ENCODE data around the gene THOC6. TPM values are rescaled to one million over a fixed set of nuclear protein-coding genes. Genes with fewer than 3 reads are reported as not detected.
A peak's percentile ranks its signal among the peaks of the same experiment; 100 is the strongest.

The THOC6 gene
- total RNA-seq, 1 experiment from 2014 or later: 76.5 TPM

DNA sequence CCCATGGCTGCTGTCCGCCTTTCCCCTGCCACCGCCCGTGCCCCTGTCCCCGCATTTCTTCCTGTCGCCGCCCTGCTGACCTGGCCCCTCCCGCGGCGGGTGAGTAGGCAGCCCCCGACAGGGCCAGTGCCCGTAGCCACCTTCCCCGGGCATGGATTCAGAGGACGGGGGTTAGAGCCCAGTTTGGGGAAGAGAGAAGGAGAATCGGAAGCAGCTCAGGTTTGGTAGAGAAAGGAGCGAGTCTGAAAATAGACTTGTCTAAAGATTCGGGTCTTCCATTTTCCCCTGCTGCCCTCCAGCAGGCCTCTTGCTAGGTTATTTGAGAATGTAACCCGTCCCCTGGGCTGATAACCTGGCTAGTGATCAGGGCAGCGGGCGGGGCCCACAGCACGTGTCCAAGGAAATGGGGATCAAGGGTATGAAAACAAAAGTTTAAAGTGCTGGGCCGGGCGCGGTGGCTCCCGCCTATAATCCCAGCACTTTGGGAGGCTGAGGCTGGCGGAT, 19.0 kb upstream of the THOC6 start:
- no peaks in the 10 kb centered on the region for H3K36me3 Mint-ChIP-seq
- no peaks in the 10 kb centered on the region for H3K27me3 Mint-ChIP-seq (ENCODE audit: low read depth)
- peak overlapping the region; percentile 82 for H3K4me3 Mint-ChIP-seq
- ChIA-PET POLR2A (interaction anchor here (0.7 to 13.9 kb wide), 3 partner anchors 15 to 26 kb away, joined by 4 to 502 read pairs (median 5); partner anchors contain the start of genes CLDN6, HCFC1R1, THOC6 and TNFRSF12A), CTCF (interaction anchor here (0.6 to 13.4 kb wide), 9 partner anchors 9 to 99 kb away, joined by 3 to 360 read pairs (median 4); partner anchors contain the start of genes CLDN6, HCFC1R1, KREMEN2 and THOC6)
- ATAC-seq: no peak
- peak; percentile 64 for DNase-seq (ENCODE audit: low spot score)
- H3K9me3 Mint-ChIP-seq: no peaks in the 10 kb centered on the region
- H3K27ac Mint-ChIP-seq: peak overlapping the region; percentile 93
- peaks cover 47% of the 10 kb centered on the region for H3K4me1 Mint-ChIP-seq
- TF ChIP-seq TP53 (CRISPR knock-in tag; IDR thresholded peaks at IDR 0.05): no peak
- TF ChIP-seq, protein P1, sequence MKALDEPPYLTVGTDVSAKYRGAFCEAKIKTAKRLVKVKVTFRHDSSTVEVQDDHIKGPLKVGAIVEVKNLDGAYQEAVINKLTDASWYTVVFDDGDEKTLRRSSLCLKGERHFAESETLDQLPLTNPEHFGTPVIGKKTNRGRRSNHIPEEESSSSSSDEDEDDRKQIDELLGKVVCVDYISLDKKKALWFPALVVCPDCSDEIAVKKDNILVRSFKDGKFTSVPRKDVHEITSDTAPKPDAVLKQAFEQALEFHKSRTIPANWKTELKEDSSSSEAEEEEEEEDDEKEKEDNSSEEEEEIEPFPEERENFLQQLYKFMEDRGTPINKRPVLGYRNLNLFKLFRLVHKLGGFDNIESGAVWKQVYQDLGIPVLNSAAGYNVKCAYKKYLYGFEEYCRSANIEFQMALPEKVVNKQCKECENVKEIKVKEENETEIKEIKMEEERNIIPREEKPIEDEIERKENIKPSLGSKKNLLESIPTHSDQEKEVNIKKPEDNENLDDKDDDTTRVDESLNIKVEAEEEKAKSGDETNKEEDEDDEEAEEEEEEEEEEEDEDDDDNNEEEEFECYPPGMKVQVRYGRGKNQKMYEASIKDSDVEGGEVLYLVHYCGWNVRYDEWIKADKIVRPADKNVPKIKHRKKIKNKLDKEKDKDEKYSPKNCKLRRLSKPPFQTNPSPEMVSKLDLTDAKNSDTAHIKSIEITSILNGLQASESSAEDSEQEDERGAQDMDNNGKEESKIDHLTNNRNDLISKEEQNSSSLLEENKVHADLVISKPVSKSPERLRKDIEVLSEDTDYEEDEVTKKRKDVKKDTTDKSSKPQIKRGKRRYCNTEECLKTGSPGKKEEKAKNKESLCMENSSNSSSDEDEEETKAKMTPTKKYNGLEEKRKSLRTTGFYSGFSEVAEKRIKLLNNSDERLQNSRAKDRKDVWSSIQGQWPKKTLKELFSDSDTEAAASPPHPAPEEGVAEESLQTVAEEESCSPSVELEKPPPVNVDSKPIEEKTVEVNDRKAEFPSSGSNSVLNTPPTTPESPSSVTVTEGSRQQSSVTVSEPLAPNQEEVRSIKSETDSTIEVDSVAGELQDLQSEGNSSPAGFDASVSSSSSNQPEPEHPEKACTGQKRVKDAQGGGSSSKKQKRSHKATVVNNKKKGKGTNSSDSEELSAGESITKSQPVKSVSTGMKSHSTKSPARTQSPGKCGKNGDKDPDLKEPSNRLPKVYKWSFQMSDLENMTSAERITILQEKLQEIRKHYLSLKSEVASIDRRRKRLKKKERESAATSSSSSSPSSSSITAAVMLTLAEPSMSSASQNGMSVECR (CRISPR knock-in tag; IDR thresholded peaks at IDR 0.05; ENCODE audit: borderline replicate concordance): peak; percentile 56; the same call in 1 of the 2 replicates
- TF ChIP-seq, protein P2, sequence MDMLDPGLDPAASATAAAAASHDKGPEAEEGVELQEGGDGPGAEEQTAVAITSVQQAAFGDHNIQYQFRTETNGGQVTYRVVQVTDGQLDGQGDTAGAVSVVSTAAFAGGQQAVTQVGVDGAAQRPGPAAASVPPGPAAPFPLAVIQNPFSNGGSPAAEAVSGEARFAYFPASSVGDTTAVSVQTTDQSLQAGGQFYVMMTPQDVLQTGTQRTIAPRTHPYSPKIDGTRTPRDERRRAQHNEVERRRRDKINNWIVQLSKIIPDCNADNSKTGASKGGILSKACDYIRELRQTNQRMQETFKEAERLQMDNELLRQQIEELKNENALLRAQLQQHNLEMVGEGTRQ (CRISPR knock-in tag; IDR thresholded peaks at IDR 0.05): peak; percentile 63
- TF ChIP-seq, protein P3, sequence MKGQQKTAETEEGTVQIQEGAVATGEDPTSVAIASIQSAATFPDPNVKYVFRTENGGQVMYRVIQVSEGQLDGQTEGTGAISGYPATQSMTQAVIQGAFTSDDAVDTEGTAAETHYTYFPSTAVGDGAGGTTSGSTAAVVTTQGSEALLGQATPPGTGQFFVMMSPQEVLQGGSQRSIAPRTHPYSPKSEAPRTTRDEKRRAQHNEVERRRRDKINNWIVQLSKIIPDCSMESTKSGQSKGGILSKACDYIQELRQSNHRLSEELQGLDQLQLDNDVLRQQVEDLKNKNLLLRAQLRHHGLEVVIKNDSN (CRISPR knock-in tag; IDR thresholded peaks at IDR 0.05): peak; percentile 70
- TF ChIP-seq, protein P4, sequence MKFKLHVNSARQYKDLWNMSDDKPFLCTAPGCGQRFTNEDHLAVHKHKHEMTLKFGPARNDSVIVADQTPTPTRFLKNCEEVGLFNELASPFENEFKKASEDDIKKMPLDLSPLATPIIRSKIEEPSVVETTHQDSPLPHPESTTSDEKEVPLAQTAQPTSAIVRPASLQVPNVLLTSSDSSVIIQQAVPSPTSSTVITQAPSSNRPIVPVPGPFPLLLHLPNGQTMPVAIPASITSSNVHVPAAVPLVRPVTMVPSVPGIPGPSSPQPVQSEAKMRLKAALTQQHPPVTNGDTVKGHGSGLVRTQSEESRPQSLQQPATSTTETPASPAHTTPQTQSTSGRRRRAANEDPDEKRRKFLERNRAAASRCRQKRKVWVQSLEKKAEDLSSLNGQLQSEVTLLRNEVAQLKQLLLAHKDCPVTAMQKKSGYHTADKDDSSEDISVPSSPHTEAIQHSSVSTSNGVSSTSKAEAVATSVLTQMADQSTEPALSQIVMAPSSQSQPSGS (CRISPR knock-in tag; IDR thresholded peaks at IDR 0.05; ENCODE audit: borderline replicate concordance, low read depth): no peak
- TF ChIP-seq, protein P5, sequence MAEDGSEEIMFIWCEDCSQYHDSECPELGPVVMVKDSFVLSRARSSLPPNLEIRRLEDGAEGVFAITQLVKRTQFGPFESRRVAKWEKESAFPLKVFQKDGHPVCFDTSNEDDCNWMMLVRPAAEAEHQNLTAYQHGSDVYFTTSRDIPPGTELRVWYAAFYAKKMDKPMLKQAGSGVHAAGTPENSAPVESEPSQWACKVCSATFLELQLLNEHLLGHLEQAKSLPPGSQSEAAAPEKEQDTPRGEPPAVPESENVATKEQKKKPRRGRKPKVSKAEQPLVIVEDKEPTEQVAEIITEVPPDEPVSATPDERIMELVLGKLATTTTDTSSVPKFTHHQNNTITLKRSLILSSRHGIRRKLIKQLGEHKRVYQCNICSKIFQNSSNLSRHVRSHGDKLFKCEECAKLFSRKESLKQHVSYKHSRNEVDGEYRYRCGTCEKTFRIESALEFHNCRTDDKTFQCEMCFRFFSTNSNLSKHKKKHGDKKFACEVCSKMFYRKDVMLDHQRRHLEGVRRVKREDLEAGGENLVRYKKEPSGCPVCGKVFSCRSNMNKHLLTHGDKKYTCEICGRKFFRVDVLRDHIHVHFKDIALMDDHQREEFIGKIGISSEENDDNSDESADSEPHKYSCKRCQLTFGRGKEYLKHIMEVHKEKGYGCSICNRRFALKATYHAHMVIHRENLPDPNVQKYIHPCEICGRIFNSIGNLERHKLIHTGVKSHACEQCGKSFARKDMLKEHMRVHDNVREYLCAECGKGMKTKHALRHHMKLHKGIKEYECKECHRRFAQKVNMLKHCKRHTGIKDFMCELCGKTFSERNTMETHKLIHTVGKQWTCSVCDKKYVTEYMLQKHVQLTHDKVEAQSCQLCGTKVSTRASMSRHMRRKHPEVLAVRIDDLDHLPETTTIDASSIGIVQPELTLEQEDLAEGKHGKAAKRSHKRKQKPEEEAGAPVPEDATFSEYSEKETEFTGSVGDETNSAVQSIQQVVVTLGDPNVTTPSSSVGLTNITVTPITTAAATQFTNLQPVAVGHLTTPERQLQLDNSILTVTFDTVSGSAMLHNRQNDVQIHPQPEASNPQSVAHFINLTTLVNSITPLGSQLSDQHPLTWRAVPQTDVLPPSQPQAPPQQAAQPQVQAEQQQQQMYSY (CRISPR knock-in tag; IDR thresholded peaks at IDR 0.05): no peak

DNA sequence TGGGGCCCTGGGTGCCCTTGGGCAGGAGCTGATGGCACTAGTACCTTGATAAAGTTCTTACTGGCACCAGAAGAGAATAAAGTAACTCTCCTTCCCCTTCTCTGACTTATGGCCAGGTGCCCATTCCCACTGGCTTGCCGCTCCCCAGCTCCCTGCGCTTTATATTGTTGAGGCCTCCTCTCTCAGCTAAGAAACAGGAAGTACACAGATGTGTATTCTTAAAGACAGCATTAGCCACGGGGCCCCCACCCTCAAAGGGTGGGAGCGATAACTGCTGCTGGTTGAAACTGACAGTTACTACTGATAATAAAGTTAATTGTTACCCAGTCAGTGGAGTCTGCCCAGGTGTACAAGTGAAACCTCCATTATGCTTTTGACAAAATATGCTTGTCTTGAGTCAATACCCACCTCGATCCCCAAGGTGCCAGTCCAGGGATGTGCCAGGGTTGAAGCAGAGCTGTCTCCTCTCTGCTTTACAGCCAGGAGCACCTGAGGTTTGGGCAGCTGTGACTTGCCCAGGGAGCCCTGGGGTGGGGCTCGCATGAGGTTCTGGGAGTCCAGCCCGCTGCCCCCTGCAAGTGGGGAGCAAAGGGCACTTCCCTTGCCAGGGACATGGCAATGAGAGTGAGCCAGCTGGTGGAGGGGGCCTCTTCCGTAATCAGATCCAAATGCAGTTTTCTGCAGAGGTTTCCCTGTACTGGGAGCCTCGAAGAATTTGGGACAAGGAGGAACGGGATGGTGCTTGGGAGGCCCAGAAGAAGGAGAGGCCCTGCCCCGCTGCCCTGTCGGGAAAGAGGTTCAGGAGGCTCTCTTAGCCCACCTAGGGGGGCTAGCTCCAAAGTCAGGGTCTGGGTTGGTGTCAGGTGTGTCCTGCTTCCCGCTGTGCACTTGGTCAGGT, 16.5 kb upstream of the THOC6 start:
- DNase-seq (ENCODE audit: low spot score) (no peak), ATAC-seq (no peak)
- Mint-ChIP-seq H3K4me1 (peaks cover 55% of the 10 kb centered on the region), H3K27ac (peak overlapping the region; percentile 100), H3K27me3 (ENCODE audit: low read depth) (no peaks in the 10 kb centered on the region), H3K36me3 (no peaks in the 10 kb centered on the region), H3K4me3 (peak overlapping the region; percentile 74), H3K9me3 (no peaks in the 10 kb centered on the region)
- ChIA-PET CTCF (interaction anchor here (0.9 to 13.4 kb wide), 12 partner anchors 14 to 143 kb away, joined by 3 to 360 read pairs (median 4); partner anchors contain the start of genes CLDN6, HCFC1R1, KREMEN2 and PAQR4), POLR2A (interaction anchor here (0.7 to 13.9 kb wide), 12 partner anchors 9 to 92 kb away, joined by 3 to 502 read pairs (median 3); partner anchors contain the start of genes CLDN6, HCFC1R1, KREMEN2 and PKMYT1)
- TF ChIP-seq, protein P3 (CRISPR knock-in tag; IDR thresholded peaks at IDR 0.05): 0 out of 2 replicates have a peak, but pooled peaks have one; percentile 23
- TF ChIP-seq, protein P6, sequence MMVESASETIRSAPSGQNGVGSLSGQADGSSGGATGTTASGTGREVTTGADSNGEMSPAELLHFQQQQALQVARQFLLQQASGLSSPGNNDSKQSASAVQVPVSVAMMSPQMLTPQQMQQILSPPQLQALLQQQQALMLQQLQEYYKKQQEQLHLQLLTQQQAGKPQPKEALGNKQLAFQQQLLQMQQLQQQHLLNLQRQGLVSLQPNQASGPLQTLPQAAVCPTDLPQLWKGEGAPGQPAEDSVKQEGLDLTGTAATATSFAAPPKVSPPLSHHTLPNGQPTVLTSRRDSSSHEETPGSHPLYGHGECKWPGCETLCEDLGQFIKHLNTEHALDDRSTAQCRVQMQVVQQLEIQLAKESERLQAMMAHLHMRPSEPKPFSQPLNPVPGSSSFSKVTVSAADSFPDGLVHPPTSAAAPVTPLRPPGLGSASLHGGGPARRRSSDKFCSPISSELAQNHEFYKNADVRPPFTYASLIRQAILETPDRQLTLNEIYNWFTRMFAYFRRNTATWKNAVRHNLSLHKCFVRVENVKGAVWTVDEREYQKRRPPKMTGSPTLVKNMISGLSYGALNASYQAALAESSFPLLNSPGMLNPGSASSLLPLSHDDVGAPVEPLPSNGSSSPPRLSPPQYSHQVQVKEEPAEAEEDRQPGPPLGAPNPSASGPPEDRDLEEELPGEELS (CRISPR knock-in tag; IDR thresholded peaks at IDR 0.05): peak; percentile 21; the same call in 1 of the 2 replicates
- TF ChIP-seq CREB1 (CRISPR knock-in tag; IDR thresholded peaks at IDR 0.05) (no peak), ZNF423 (CRISPR knock-in tag; IDR thresholded peaks at IDR 0.05) (0 out of 2 replicates have a peak, but pooled peaks have one; percentile 39), MYBL2 (CRISPR knock-in tag; IDR thresholded peaks at IDR 0.05) (no peak)

Data from WTC11 (cell line).